Coronary artery (tissue), 2 donors: Measurements from ENCODE around the gene MCM3AP.

Experiments used
- DNase-seq: peaks from one replicate; pipeline ENCODE4 v3.0.0-alpha.2; 2017; ENCODE audit warnings: low spot score
- H3K27ac ChIP-seq, 2 donors: fragments of 200-600 bp; sonication (generic); one replicate each; pipeline ENCODE4 v1.5.1; 2016 to 2019
- H3K4me3 ChIP-seq: fragments of 200-600 bp; sonication (generic); 2 replicates; pipeline ENCODE4 v1.5.1; 2016; ENCODE audit warnings: mild to moderate bottlenecking, moderate library complexity
- TF ChIP-seq, protein P1 (sequence below): fragments of 200-600 bp; sonication (generic); IDR thresholded peaks from one replicate; pipeline ENCODE4 v1.5.1; 2019; ENCODE audit warnings: antibody characterized with exemption

The MCM3AP gene

DNA sequence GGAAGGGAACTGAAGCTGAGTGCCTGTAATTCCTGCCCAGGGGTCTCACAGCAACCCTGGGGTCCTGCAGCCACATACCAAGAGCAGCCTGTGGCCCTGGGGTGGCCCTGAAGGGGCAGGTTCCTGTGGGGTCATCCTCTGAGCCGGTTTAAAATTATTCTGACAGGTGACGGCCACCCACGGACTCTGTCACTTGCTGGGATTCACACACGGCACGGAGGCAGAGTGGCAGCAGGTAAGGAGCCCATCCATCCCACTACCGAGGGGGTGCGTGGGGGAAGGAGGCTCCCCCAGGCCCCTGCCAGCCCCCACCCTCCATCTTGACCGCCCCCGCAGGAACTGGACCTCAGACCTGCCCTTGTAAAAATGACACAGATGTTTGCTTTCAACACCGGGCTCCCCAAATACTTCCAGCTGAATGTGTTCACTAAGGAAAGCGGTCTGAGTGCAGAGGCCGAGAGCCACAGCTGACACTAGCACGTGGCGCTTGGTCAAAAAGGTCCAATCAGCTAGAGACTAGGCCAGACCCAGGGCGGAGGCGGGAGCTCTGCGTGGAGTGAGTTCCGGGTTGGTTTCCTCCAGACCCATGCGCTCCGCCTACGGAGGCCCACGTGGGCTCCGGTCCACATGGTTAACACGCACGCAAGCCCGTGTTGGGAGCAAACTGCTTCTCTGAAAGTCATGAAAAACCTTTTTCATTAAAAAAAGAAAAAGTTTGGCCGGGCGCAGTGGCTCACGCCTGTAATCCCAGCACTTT, 10.8 kb upstream of the MCM3AP start:
- DNase-seq = peak; percentile 84
- TF ChIP-seq, protein P1, sequence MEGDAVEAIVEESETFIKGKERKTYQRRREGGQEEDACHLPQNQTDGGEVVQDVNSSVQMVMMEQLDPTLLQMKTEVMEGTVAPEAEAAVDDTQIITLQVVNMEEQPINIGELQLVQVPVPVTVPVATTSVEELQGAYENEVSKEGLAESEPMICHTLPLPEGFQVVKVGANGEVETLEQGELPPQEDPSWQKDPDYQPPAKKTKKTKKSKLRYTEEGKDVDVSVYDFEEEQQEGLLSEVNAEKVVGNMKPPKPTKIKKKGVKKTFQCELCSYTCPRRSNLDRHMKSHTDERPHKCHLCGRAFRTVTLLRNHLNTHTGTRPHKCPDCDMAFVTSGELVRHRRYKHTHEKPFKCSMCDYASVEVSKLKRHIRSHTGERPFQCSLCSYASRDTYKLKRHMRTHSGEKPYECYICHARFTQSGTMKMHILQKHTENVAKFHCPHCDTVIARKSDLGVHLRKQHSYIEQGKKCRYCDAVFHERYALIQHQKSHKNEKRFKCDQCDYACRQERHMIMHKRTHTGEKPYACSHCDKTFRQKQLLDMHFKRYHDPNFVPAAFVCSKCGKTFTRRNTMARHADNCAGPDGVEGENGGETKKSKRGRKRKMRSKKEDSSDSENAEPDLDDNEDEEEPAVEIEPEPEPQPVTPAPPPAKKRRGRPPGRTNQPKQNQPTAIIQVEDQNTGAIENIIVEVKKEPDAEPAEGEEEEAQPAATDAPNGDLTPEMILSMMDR = no peak
- H3K4me3 ChIP-seq = peak overlapping the region; percentile 43
- peak overlapping the region in 1 of 2 donors; percentile 63 for H3K27ac ChIP-seq

DNA sequence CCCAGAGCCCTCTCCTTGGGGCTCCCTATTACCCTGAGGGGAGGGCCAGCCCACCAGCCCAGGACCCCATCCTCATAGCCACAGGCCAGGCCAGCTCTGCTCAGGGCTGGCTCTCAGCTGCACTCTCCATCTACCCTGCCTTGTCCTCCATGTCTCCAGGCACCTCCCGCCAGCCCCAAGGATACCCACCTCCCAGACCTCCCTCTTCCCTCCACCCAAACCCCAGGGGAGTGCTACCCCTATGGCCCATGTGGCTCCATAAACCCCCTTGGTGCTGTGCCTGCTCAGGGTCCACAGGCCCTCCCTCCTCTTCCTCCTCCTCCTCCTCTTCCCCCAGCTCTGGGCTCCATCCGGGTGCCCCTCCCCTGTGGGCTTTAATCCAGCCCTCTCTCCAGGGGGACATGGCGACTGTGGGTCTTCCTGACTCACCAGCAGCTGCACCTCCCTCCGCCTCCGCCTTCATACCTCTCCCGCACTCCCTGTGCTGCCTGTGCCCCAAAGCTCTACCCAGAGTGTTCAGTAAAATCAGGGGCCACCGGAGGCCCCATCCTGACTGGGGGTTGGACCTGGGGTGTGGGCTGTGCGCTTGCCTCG, 9.9 kb upstream of the MCM3AP start:
- no peak overlapping the region for H3K4me3 ChIP-seq
- TF ChIP-seq, protein P1 = no peak
- no peak for DNase-seq
- H3K27ac ChIP-seq = peak overlapping the region in 1 of 2 donors; percentile 63

DNA sequence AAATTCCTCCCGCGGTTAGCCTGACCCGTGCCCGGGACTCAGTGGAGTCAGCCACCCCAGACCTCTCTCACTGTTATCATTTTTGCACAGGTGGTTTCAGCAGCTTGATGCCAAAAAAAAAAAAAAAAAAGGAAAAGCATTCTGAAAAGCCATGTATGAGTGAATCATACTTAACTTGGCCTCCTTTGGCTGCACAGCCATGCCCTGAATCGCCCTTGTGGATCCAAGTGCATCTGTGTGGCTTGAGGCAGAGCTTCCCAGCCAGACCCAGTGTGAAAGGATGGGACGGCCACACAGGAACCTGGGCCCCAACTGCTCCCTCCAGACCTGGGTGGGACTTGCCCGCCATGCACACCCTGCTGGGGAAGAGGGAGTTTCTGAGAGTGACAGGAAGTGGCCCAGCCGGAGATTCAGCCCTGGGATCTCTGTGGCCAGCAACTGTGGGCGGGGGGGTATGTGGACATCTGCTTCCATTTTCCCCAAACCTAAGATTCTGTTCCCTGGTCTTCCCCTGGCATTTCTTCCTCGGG, 9.3 kb upstream of the MCM3AP start:
- no peak for DNase-seq
- TF ChIP-seq, protein P1 = no peak
- H3K27ac ChIP-seq = peak overlapping the region in 1 of 2 donors; percentile 63
- no peak overlapping the region for H3K4me3 ChIP-seq

DNA sequence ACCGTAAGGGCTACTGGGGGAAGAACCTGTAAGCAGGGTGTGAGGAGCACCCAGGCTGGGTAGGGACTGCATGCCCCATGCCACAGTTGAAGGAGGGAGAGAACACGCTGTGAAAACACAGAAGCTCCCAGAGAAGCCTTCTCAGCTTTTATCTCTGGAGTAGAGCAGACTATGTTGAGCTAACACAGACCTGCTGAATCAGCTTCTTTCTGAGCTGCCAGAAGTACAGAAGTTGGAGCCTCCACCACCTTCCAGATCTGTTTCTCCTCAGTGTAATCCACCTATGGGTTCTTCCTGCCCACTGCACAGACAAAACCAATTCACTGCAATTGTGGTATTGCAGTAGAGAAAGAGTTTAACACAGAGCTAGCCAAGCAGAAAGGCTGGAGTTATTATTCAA, 6.2 kb upstream of the MCM3AP start:
- no peak for DNase-seq
- Histone ChIP-seq H3K4me3 (no peak overlapping the region), H3K27ac (no peak overlapping the region)
- TF ChIP-seq, protein P1 = no peak

DNA sequence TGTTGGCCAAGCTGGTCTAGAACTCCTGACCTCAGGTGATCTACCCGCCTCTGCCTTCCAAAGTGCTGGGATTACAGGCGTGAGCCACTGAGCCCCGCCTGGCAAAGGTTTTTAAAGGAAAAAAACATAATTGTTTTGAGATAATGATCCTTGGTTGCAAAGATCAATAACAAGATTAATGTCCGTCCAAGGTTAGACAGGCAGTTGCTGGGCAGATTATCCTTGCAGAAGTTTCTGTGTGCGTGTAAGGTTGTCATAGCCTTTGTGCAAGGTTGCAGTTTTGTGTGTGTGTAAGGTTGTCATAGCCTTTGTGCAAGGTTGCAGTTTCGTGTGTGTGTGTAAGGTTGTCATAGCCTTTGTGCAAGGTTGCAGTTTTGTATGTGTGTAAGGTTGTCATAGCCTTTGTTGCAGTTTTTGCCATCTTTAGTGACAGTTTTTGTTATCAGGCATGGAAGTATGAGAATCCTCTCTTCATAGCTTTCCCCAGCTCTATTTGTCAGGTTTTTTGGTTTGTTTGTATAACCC, 4.3 kb upstream of the MCM3AP start:
- DNase-seq = no peak
- no peak overlapping the region for H3K4me3 ChIP-seq
- H3K27ac ChIP-seq = no peak overlapping the region
- TF ChIP-seq, protein P1 = no peak

DNA sequence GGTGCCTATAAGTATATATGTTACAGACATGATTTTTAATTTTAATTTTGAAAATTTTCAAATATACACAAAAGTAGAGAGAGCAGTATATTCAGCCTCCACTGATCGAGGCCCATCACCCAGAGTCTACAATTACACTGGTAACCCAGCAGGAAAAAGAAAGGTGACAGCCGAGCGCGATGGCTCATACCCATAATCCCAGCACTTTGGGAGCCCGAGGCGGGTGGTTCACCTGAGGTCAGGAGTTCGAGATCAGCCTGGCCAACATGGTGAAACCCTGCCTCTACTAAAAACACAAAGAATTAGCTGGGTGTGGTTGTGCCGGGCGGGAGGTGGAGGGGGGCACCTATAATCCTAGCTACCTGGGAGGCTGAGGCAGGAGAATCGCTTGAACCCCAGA, 2.1 kb upstream of the MCM3AP start:
- no peak for DNase-seq
- H3K4me3 ChIP-seq = no peak overlapping the region
- TF ChIP-seq, protein P1 = no peak
- H3K27ac ChIP-seq = no peak overlapping the region
